NOMO-1 treated with dmso at 0.1 percent for 144 hours (cell line): Measurements from ENCODE around the gene PFDN1.
A peak's percentile ranks its signal among the peaks of the same experiment; 100 is the strongest.
"Not testable (repeated sequence)": the region's sequence is repeated elsewhere in the genome, so short reads cannot be mapped to it uniquely, and the experiment has no call there.

Experiments used
- DNase-seq: peaks from one replicate; lab custom pipeline; 2025; ENCODE audit not compliant: unreplicated experiment; lab: John Stamatoyannopoulos, UW

Gene PFDN1

DNA sequence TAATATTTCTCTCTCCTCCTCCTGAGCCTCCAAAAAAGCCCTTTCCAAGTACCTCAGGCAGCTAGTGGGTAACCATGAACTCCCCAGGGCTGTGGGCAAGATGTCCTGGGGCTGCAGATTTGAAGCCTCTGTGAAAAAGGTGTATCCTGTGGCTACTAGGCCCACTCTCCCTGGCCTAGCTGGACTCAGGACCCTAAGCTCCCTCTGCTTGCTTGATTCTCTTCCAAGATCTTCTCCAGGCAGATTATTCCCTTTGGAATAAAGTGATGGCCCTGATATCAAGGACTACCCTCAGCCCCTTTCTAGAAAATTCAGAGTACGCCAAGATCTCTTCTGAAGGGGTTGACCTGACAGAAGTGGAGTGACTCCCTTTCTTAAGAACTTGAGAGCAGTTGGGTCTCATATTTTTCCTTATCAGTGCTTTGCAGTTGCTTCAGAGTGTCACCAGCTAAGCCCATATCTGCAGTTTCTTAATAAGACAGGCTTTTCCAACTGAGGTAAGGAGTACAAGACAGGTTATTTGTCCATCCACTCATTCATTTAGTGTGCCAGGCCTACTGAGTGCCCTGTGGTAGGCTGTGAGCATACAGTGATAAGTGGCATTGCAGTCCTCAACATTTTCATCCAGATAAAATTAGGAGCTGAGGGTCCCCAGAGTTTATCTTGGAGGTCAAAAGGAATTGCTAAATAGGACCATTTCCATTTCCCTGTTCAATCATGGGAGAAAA, 85.4 kb downstream of the PFDN1 start:
- no peak for DNase-seq

DNA sequence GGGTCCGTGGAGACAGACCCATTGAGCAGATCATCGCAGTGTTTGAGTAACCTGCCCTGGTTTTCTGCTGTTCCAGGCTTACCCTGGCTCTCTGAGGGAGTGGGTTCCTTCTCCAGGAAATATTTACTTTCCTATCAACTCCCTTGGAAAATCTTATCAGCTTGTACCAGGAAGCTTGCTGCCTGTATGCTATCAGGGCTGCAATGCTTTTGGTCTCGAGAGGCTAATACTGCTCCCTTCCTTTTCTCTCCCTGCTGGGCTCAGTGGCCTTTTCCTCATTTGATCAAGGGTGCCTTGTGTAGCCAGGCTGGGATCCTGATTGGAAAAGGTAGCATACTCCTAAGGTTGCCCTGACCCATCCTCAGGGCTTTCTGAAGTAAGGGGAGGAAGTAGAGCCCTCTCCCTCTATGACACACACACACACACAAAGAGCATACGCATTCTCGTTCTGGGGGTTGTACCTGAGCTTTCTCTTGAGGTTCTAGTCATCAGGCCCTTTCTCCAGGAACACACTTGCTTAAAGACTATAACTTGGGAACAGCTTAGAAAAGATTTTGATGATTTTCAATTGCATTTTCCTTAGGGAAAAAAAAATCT, 86.3 kb downstream of the PFDN1 start:
- DNase-seq, result no peak

DNA sequence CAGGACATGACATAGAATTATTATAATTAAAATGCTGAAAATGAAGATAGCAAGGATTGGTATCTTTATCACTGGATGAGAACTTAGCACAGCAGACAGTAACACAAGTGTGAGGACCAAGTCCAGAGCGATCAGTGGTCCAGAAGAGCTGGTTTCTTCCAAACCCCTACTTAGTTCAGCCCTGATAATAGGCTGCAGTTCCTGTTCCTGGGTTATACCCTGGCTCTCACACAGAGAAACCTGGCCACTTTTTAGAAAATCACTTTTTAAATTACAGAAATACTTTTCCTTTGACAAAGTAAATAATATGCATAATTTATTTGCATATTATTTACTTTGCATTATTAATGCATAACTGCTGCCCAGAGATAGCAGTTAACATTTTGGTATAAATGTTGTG, 87.6 kb downstream of the PFDN1 start:
- DNase-seq, result no peak

DNA sequence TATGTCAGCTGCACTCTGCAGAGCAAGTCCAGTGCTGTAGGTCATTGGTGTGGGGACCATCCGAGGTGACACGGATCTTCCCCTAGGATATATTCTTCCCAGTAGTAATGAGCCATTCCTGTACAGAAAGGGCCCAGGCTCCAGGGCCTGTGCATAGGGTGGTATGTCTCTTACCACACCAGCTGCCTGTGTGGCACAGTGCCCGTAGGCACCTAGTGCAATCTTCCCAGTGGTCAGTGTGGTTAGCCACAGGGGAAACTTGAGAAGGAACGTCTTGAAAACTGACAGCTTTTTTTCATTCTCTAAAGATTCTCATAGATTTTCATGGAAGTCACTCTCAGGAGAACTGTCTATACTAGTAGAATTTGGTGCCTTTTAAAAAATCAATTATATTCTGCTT, 88.1 kb downstream of the PFDN1 start:
- DNase-seq, result no peak

DNA sequence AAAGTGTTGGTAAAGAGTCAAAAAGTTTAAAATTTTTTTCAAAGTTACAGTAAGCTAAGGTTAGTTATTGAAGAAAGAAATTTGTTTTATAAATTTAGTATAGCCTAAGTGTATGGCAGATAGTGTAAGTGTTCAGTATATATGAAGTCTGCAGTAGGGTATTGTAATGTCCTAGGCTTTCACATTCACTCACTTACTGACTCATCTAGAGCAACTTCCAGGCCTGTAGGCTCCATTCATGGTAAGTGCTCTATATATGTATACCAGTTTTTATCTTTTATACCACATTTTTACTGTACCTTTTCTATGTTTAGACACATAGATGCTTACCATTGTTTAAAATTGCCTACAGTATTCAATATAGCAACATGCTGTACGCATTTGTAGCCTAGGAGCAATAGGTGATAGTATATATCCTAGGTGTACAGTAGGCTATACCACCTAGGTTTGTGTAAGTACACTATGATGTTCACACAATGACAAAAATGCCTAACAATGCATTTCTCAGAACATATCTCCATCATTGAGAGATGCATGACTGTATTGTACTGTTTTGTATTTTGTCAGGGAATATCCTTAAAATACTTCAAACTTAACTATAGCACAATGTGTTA, 89.4 kb downstream of the PFDN1 start:
- DNase-seq, result no peak

DNA sequence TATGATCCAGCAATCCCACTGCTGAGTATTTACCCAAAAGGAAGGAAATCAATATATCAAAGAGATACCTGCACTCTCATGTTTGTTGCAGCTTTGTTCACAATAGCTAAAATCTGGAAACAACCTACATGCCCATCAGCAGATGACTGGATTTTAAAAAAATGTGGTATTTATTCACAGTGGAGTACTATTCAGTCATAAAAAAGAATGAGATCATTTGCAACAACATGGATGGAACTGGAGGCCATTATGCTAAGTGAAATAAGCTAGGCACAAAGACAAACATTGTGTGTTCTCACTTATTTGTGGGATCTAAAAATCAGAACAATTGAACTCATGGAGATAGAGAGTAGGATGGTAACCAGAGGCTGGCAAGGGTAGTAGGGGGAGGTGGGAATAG, 94.8 kb downstream of the PFDN1 start:
- DNase-seq, result no peak

DNA sequence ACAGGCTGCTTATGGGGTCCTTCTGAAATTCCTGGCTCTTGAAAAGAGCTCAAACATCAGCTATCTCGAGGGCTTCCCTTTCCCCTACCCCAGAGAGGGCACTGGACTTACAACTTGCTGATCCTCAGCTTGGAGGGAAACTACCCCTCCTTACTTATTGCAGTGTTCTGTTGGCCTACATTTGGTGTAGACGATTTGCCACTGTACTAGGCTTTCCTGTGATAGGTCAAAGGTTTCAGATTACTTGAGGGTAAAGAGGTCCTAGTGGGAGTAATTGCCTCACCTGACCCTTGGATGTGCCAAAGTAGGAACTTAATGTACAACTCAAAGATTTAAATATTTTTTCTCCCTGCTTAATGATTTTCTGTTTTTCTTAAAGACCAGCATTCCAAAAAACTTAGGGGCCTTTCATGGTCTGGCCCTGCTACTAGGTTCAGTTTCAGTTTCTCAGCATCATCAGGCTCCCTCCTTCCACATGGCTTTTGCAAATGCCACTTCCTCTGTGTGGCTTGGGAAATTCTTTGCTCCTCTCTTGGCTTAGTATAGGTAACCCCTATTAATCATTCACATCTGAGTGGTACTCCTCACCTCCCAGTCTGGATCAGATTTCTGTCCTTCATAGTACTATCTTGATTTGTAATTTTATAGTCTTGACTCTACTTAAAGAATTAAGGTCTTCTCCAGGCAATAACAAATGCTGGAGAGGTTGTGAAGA, 95.5 kb downstream of the PFDN1 start:
- no peak for DNase-seq

DNA sequence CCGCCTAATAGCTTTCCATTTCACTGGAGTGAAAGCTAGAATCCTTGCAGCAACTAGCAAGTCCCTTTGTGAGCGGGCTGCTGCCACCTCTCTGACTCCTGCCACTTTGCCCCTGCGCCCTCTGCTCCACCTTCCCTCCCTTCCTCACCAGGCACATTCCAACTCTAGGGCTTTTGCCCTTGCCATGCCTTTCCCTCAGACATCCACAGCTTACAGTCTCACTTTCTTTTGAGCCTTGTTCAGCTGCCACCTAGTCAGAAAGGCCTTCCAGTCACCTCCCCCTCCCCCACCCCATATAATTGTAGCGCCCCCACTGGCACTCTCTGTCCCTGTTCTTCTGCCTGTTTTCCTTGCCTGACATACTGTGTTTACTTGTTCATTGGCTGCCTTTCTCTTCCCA, 96.9 kb downstream of the PFDN1 start:
- DNase-seq, result no peak

DNA sequence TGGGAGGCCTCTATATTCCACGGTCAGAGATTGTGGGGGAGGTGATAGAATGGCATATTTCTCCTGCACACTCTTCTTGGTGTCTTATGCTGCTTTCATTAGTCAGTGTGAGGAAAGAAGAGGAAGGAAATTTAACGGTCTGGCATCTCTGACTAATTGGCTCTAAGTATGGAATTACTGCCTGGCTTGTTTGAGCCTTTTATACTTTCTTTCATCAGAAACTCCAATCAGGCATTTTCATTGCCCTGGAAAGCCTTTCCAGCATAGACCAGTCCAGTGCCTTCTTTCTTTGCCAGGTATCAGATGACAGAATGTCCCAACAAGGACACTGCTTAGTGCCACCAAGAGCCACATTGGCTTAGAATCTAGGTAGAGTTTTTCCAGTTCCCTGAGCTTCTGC, 97.7 kb downstream of the PFDN1 start:
- no peak for DNase-seq

DNA sequence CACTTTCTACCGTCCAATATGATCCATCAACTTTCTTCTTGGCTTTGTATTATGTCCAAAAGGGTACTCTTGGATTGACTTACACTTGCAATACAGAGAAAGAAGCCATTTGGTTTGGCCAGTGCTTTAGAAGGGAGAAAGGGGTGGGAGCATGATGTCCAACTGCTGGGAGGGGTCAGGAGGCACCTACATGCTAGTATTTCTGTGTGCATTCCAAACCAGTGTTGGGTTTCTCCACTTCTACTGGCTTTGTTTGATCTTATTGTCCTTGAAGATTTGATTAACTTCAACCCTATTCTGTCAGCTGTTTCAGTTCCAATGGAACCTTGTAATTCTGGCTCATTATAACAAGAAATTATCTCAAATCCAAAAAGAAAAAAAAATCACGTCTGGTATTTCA, 100.3 kb downstream of the PFDN1 start:
- DNase-seq, result no peak

DNA sequence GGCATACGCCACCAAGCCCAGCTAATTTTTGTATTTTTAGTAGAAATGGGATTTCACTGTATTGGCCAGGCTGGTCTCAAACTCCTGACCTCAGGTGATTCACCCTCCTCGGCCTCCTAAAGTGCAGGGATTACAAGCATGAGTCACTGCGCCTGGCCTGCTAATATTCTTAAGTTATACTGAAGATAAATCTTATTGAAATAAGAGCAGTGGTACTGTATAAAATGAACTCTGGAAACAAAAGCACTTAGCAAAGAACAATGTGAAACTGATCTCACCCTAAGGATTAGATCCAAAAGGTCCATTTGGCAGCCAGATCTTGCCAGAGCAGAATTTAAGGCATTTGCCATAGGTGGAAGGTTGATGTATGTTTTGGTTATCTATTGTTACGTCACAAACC, 100.8 kb downstream of the PFDN1 start:
- DNase-seq, result no peak

DNA sequence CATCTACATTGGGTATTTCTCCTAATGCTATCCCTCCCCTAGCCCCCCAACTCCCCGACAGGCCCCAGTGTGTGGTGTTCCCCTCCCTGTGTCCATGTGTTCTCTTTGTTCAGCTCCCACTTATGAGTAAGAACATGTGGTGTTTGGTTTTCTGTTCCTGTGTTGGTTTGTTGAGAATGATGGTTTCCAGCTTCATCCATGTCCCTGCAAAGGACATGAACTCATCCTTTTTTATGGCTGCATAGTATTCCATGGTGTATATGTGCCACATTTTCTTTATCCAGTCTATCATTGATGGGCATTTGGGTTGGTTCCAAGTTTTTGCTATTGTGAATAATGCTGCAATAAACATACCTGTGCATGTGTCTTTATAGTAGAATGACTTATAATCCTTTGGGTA, 104.0 kb downstream of the PFDN1 start:
- not testable (repeated sequence) for DNase-seq

DNA sequence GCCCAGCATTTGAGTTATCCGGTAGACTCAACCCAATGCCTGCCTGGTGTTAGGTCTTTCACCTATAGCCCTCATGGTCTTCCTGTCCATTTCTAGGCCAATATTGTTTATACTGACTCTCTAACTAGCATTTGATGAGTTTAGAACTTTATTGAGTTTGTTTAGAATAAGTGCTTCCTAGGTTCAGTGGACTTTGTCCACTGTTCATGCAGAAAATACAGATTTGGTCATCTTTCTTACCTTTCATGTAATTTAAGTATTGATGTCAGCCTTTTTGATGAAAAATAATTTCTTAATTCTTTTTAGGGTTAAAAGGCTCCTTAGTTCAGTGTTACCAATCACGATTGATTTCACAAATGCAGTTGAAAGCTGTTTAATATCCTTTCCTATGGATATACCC, 105.9 kb downstream of the PFDN1 start:
- no peak for DNase-seq

DNA sequence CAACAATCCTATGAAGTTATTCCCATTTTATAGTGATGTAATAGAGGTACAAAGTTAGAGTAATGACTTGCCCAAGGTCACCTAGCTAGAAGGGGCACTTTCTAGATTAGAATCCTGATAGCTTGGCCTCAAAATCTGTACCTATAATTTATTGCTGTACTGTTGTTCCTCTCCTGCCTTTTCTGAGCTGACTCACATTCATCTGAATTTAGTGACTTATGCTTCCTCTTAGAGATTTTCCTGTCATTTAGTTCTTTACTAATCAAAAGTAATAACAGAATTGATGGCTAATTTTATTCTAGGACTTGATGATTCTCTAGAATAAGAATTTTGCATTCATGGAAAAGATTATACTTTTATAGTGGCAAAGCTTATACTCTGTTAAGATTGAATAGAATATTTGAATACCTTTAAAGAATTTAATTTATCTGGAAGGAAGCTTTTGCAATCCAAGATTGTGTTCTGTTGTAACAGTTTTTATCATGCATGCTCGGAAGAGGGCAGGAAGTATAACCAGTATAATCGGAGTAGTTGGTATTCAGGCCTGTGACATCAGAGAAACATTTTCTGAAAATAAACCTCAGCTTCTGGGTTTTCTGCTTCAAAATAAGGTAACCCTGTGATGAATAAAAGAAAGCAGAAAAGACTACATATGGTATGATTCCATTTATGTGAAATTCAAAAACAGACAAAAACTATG, 106.6 kb downstream of the PFDN1 start:
- DNase-seq, result peak; percentile 29
